ENCODE results near the gene OR10A4. TPM values are rescaled to one million over a fixed set of nuclear protein-coding genes. Genes with fewer than 3 reads are reported as not detected.

OR10A4 gene
- total and polyA plus RNA-seq, 2 of the 13 experiments (the other 11 are each of a cell fraction or from before 2014, with no cell fraction given), result not detected

DNA sequence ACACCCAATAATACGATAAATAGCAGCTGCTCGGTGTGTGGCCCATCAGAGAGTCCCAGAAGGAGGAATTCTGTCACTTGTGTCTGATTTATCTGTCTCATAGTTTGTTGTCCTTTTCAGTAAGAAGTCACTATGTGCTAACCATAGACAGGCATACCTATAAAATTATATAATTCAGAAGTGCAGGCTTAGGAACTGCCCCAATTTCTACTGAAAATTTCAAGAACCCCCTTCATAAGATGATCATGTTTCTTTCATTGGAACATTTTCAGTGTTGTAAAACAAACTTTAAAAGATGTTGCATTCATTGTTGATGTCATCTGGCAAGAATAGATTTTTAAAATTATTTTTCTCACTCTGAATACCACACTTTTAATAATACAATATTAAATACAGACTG, 16.0 kb downstream of the OR10A4 start, which contains the start of gene OR2D2:
TSS of gene OR2D2 (minus strand) at position 101 of the 400 bp plus-strand sequence. CDS start at position 101, 0 bp downstream.
- ATAC-seq, result no peak
- Histone ChIP-seq H4K20me1 (ENCODE audit: insufficient read depth, low read length) (no peaks in the 10 kb centered on the region), H2AFZ (ENCODE audit: low read length) (no peak within 1 kb of the TSS), H3K4me1 (ENCODE audit: insufficient read depth, low read length) (no peaks in the 10 kb centered on the region), H3K9me3 (ENCODE audit: low read length) (no peaks in the 10 kb centered on the region), H3K9ac (ENCODE audit: insufficient read depth, low read depth, low read length) (no peak within 1 kb of the TSS), H3K36me3 (replicated peaks in 1 of 2; ENCODE audit: control insufficient read depth in 1 of 2, insufficient read depth in 2 of 2, low read length in 2 of 2) (no peaks in the 10 kb centered on the region), H3K79me2 (ENCODE audit: insufficient read depth, low read length) (no peaks in the 10 kb centered on the region), H3K4me3 (replicated peaks in 1 of 3; ENCODE audit: insufficient read depth in 1 of 3, low read depth in 2 of 3, low read length in 3 of 3) (no peak within 1 kb of the TSS), H3K27me3 (ENCODE audit: control insufficient read depth in 1 of 2, insufficient read depth in 2 of 2, low read length in 2 of 2) (no peaks in the 10 kb centered on the region), H3K4me2 (ENCODE audit: low read depth, low read length) (no peak within 1 kb of the TSS), H3K27ac (ENCODE audit: extremely low read length, insufficient read depth, low read length) (no peak within 1 kb of the TSS)
- FAIRE-seq, result no peak
- in situ Hi-C loops (cut with HindIII; ENCODE audit: extremely low pct_ligation_motif_present, low pct_unique_long_range_greater_than_20kb) (no loop called here), intact Hi-C loops (cut with micrococcal nuclease; ENCODE audit: unreplicated experiment) (no loop called here)
- DNase-seq (ENCODE audit: low spot score), result no peak
- WGBS (ENCODE audit: low lambda C conversion rate), result 0% methylated on average over 2 of the region's 2 CpGs
- ChIA-PET CTCF (ENCODE audit: low intra/inter-chr PET ratio, low total read pairs) (no interaction called here), POLR2A (no interaction called here)
- TF ChIP-seq POLR2AphosphoS5 (IDR thresholded peaks at IDR 0.05; ENCODE audit: low read depth, low read length) (no peak), USF2 (IDR thresholded peaks at IDR 0.05; ENCODE audit: low read depth, low read length) (no peak), USF2 (CRISPR knock-in tag; IDR thresholded peaks at IDR 0.05; ENCODE audit: borderline replicate concordance) (no peak), JUNB (CRISPR knock-in tag; IDR thresholded peaks at IDR 0.05; ENCODE audit: borderline replicate concordance) (no peak), FOSL2 (CRISPR knock-in tag; IDR thresholded peaks at IDR 0.05) (no peak)
- BruUV-seq (replicated peaks), result no TSS peak

DNA sequence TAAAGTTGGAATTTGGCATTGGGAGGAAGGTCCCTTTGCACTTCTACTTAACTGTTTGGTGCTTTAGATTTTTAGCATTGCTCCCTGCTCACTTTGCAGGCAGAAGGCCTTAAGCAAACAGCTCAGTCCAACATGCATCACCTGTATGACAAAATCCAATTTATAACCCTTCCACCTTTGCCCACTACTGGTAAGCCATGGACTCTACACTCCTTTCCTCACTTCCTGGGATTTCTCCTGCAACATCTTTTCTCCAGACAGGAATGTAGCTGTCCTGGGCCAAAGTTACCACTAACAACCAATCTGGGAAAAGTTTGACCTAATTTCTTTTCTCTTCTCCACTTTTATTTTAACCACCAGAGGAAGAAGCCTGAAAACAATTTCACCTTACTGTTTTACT, 17.7 kb downstream of the OR10A4 start:
- Histone ChIP-seq H2AFZ (ENCODE audit: low read length) (no peak overlapping the region), H3K4me2 (ENCODE audit: low read depth, low read length) (no peak overlapping the region), H3K4me1 (ENCODE audit: insufficient read depth, low read length) (no peaks in the 10 kb centered on the region), H3K9ac (ENCODE audit: insufficient read depth, low read depth, low read length) (no peak overlapping the region), H3K9me3 (ENCODE audit: low read length) (no peaks in the 10 kb centered on the region), H3K4me3 (replicated peaks in 1 of 3; ENCODE audit: insufficient read depth in 1 of 3, low read depth in 2 of 3, low read length in 3 of 3) (no peak overlapping the region), H3K27me3 (ENCODE audit: control insufficient read depth in 1 of 2, insufficient read depth in 2 of 2, low read length in 2 of 2) (no peaks in the 10 kb centered on the region), H4K20me1 (ENCODE audit: insufficient read depth, low read length) (no peaks in the 10 kb centered on the region), H3K36me3 (replicated peaks in 1 of 2; ENCODE audit: control insufficient read depth in 1 of 2, insufficient read depth in 2 of 2, low read length in 2 of 2) (no peaks in the 10 kb centered on the region), H3K27ac (ENCODE audit: extremely low read length, insufficient read depth, low read length) (no peak overlapping the region), H3K79me2 (ENCODE audit: insufficient read depth, low read length) (no peaks in the 10 kb centered on the region)
- intact Hi-C loops (cut with micrococcal nuclease; ENCODE audit: unreplicated experiment), result no loop called here
- in situ Hi-C loops (cut with HindIII; ENCODE audit: extremely low pct_ligation_motif_present, low pct_unique_long_range_greater_than_20kb), result no loop called here
- ATAC-seq (no peak), FAIRE-seq (no peak), DNase-seq (ENCODE audit: low spot score) (no peak)
- ChIA-PET CTCF (ENCODE audit: low intra/inter-chr PET ratio, low total read pairs) (no interaction called here), POLR2A (no interaction called here)
- no TSS peak for BruUV-seq (replicated peaks)
- TF ChIP-seq CBX2 (IDR thresholded peaks at IDR 0.05; ENCODE audit: low read depth, low read length) (no peak), CBX2 (CRISPR knock-in tag; IDR thresholded peaks at IDR 0.05; ENCODE audit: low read depth) (no peak), MXI1 (IDR thresholded peaks at IDR 0.05; ENCODE audit: borderline replicate concordance, low read depth, low read length) (no peak), GATA4 (IDR thresholded peaks at IDR 0.05; ENCODE audit: borderline replicate concordance, low read depth) (no peak), ZNF766 (CRISPR knock-in tag; IDR thresholded peaks at IDR 0.05; ENCODE audit: borderline replicate concordance) (no peak), ZNF367 (CRISPR knock-in tag; IDR thresholded peaks at IDR 0.05; ENCODE audit: borderline replicate concordance) (no peak), ZNF280D (CRISPR knock-in tag; IDR thresholded peaks at IDR 0.05) (no peak), RNF219 (CRISPR knock-in tag; IDR thresholded peaks at IDR 0.05) (no peak)

Data from HepG2 (cell line).